Measurements from ENCODE around the gene MBP. TPM values are rescaled to one million over a fixed set of nuclear protein-coding genes. Genes with fewer than 3 reads are reported as not detected.

MBP gene
- total RNA-seq, 1 experiment from 2014 or later: 31.6 TPM

DNA sequence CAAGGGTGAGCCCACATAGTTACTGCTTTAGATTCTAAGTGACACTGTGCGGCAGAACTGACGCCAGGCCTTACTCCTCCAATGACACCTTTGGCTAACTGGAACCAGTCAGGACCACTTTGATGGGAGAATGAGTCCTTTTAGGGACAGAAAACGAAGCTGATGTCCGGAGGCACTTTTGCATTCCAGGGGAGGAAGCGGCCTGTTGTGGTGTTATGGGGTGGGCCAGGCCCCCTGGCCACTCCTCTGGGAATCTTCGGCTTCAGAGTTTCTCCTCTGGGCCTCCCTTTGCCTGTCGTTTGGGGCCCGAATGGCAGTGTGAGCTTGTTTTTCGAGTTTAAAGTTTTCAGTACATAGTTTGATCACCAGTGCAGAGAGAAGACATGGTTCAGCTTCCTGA, 65.9 kb downstream of the MBP start:
- Mint-ChIP-seq H3K36me3 (ENCODE audit: insufficient read depth, unreplicated experiment) (peaks cover 12% of the 10 kb centered on the region), H3K9me3 (ENCODE audit: unreplicated experiment) (no peaks in the 10 kb centered on the region), H3K27ac (ENCODE audit: low read depth, unreplicated experiment) (no peak overlapping the region), H3K27me3 (ENCODE audit: insufficient read depth, unreplicated experiment) (no peaks in the 10 kb centered on the region), H3K4me1 (ENCODE audit: insufficient read depth, unreplicated experiment) (peaks cover 42% of the 10 kb centered on the region), H3K4me3 (ENCODE audit: unreplicated experiment) (no peak overlapping the region)
- ChIA-PET POLR2A (interaction anchor here (0.6 to 4.0 kb wide), 7 partner anchors 18 to 371 kb away, joined by 3 to 33 read pairs (median 8); partner anchors contain the start of gene MBP), CTCF (interaction anchor here (0.6 to 4.9 kb wide), 10 partner anchors 17 to 635 kb away, joined by 3 to 23 read pairs (median 4); partner anchors contain the start of gene MBP)
- BruUV-seq (replicated peaks): no TSS peak
- DNase-seq (ENCODE audit: unreplicated experiment): no peak
- intact Hi-C loops (cut with micrococcal nuclease): loop anchor here (1.0 to 5.0 kb wide), 2 partner anchors 35 to 141 kb away; no protein-coding TSS in a partner anchor
- TF ChIP-seq, protein P1, sequence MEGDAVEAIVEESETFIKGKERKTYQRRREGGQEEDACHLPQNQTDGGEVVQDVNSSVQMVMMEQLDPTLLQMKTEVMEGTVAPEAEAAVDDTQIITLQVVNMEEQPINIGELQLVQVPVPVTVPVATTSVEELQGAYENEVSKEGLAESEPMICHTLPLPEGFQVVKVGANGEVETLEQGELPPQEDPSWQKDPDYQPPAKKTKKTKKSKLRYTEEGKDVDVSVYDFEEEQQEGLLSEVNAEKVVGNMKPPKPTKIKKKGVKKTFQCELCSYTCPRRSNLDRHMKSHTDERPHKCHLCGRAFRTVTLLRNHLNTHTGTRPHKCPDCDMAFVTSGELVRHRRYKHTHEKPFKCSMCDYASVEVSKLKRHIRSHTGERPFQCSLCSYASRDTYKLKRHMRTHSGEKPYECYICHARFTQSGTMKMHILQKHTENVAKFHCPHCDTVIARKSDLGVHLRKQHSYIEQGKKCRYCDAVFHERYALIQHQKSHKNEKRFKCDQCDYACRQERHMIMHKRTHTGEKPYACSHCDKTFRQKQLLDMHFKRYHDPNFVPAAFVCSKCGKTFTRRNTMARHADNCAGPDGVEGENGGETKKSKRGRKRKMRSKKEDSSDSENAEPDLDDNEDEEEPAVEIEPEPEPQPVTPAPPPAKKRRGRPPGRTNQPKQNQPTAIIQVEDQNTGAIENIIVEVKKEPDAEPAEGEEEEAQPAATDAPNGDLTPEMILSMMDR (IDR thresholded peaks at IDR 0.05; ENCODE audit: unreplicated experiment): no peak

DNA sequence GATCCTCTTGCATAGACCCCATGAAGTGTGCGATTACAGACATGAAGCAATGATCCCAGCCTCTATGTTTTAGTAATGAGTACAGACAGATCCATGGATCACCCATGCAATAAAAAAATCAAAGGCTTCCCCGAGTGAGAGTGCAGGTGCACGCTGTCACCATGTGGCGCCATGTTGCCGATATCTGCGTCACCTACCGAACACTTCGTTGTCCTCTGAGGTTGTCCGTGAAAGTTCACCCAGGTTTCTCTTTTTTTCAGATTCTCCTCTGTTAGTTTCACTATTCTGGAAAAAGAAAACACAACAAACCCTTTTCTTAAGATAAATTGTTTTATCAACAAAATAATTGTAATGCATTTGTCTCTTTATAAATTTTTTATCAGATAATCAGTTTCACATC, 66.5 kb downstream of the MBP start:
- BruUV-seq (replicated peaks): no TSS peak
- POLR2A ChIA-PET: interaction anchor here (0.6 to 4.0 kb wide), 9 partner anchors 8 to 643 kb away, joined by 3 to 33 read pairs (median 4); partner anchors contain the start of gene MBP

DNA sequence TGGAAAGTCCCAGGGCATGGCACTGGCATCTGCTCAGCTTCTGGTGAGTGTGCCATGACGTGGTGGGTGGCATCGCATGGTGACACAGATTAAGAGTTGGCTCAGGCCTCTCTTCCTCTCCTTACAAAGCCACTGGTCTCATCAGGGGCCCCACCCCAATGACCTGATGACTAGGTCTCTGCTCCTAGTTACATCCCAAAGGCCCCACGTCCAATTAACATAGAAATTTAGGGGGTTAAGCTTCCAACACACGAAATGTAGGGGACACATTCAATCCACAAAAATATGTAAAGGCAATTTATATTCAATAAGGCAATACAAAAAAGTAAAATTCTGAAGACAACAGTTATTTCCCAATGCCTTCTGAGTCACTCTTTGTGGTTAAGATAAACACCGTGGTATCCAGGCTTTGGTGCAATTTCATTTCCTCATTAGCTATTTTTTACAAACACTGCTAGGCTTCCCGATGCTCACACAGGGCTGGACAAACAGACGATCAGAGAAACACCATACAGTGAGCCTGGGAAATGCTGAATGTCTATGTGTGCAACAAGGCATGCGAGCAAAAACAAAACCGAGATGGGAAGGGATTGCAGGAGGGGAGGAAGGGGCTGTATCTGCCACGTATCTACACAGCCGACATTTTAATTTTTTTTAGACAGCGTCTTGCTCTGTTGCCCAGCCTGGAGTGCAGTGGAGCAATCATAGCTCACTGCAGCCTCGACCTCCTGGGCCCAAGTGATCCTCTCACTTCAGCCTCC, 67.2 kb downstream of the MBP start:
- H3K36me3 Mint-ChIP-seq (ENCODE audit: insufficient read depth, unreplicated experiment): peaks cover 12% of the 10 kb centered on the region
- BruUV-seq (replicated peaks): TSS peak; percentile 24
- no peaks in the 10 kb centered on the region for H3K27me3 Mint-ChIP-seq (ENCODE audit: insufficient read depth, unreplicated experiment)
- DNase-seq (ENCODE audit: unreplicated experiment): peak; percentile 94
- TF ChIP-seq, protein P1 (IDR thresholded peaks at IDR 0.05; ENCODE audit: unreplicated experiment): no peak
- CTCF ChIA-PET: interaction anchor here (0.6 to 1.5 kb wide), 5 partner anchors 20 to 189 kb away, joined by 3 to 5 read pairs (median 4); no protein-coding TSS in a partner anchor
- intact Hi-C loops (cut with micrococcal nuclease): loop anchor here (1.0 to 5.0 kb wide), 3 partner anchors 63 to 142 kb away; no protein-coding TSS in a partner anchor
- H3K4me3 Mint-ChIP-seq (ENCODE audit: unreplicated experiment): no peak overlapping the region
- H3K4me1 Mint-ChIP-seq (ENCODE audit: insufficient read depth, unreplicated experiment): peaks cover 35% of the 10 kb centered on the region
- peak overlapping the region; percentile 95 for H3K27ac Mint-ChIP-seq (ENCODE audit: low read depth, unreplicated experiment)
- POLR2A ChIA-PET: interaction anchor here (0.6 to 4.0 kb wide), 12 partner anchors 9 to 643 kb away, joined by 3 to 33 read pairs (median 4); partner anchors contain the start of gene MBP
- H3K9me3 Mint-ChIP-seq (ENCODE audit: unreplicated experiment): no peaks in the 10 kb centered on the region

More for the DNA sequence above, 66.5 kb downstream of the MBP start:
- CTCF ChIA-PET: interaction anchor here (0.6 to 1.8 kb wide), 7 partner anchors 19 to 636 kb away, joined by 3 to 5 read pairs (median 4); no protein-coding TSS in a partner anchor
- Mint-ChIP-seq H3K4me3 (ENCODE audit: unreplicated experiment) (no peak overlapping the region), H3K36me3 (ENCODE audit: insufficient read depth, unreplicated experiment) (peaks cover 12% of the 10 kb centered on the region), H3K4me1 (ENCODE audit: insufficient read depth, unreplicated experiment) (peaks cover 36% of the 10 kb centered on the region), H3K27me3 (ENCODE audit: insufficient read depth, unreplicated experiment) (no peaks in the 10 kb centered on the region), H3K27ac (ENCODE audit: low read depth, unreplicated experiment) (peak overlapping the region; percentile 95), H3K9me3 (ENCODE audit: unreplicated experiment) (no peaks in the 10 kb centered on the region)
- intact Hi-C loops (cut with micrococcal nuclease): loop anchor here (5.0 kb wide), 1 partner anchor 141 kb away; no protein-coding TSS in a partner anchor
- no peak for DNase-seq (ENCODE audit: unreplicated experiment)
- TF ChIP-seq, protein P1 (IDR thresholded peaks at IDR 0.05; ENCODE audit: unreplicated experiment): no peak

GRCh38 chr18:77063260-77063659, 69.3 kb downstream of the MBP start:
- H3K9me3 Mint-ChIP-seq (ENCODE audit: unreplicated experiment): no peaks in the 10 kb centered on the region
- BruUV-seq (replicated peaks): no TSS peak
- POLR2A ChIA-PET: interaction anchor here (1.0 kb wide), 1 partner anchor 21 kb away, joined by 3 read pairs; no protein-coding TSS in a partner anchor
- peak overlapping the region; percentile 95 for H3K27ac Mint-ChIP-seq (ENCODE audit: low read depth, unreplicated experiment)
- no peaks in the 10 kb centered on the region for H3K27me3 Mint-ChIP-seq (ENCODE audit: insufficient read depth, unreplicated experiment)
- DNase-seq (ENCODE audit: unreplicated experiment): peak; percentile 62
- H3K4me3 Mint-ChIP-seq (ENCODE audit: unreplicated experiment): no peak overlapping the region
- intact Hi-C loops (cut with micrococcal nuclease): no loop called here
- CTCF ChIA-PET: interaction anchor here (0.6 to 1.1 kb wide), 2 partner anchors 75 to 261 kb away, joined by 3 to 4 read pairs; no protein-coding TSS in a partner anchor
- peaks cover 18% of the 10 kb centered on the region for H3K36me3 Mint-ChIP-seq (ENCODE audit: insufficient read depth, unreplicated experiment)
- peaks cover 32% of the 10 kb centered on the region for H3K4me1 Mint-ChIP-seq (ENCODE audit: insufficient read depth, unreplicated experiment)
- TF ChIP-seq, protein P1 (IDR thresholded peaks at IDR 0.05; ENCODE audit: unreplicated experiment): no peak
